ENCODE measurements around the gene MRNIP.

The MRNIP gene

DNA sequence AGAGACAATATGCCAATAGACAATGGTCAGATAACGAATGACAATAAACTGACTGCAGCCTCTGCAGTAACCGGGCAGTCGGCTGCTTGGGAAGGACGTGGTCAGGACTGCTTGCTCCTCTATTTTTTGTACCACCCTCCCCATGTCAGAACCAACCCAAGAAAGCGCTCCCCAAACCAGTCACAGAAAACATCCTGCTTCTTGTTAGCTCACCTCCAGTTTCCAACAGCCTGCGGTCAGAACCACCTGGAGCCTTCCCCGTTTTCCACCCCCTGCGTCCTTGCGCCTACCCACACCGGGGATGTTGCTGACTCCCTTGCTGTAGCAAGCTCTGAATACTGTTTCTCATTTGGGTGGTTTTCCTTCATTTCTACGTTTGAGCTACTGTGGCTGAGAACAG lies 1.7 kb upstream of the MRNIP start:
- H3K4me3 ChIP-seq (replicated peaks; ENCODE audit: low read depth, low read length): no peak overlapping the region
- TF ChIP-seq, protein P1, sequence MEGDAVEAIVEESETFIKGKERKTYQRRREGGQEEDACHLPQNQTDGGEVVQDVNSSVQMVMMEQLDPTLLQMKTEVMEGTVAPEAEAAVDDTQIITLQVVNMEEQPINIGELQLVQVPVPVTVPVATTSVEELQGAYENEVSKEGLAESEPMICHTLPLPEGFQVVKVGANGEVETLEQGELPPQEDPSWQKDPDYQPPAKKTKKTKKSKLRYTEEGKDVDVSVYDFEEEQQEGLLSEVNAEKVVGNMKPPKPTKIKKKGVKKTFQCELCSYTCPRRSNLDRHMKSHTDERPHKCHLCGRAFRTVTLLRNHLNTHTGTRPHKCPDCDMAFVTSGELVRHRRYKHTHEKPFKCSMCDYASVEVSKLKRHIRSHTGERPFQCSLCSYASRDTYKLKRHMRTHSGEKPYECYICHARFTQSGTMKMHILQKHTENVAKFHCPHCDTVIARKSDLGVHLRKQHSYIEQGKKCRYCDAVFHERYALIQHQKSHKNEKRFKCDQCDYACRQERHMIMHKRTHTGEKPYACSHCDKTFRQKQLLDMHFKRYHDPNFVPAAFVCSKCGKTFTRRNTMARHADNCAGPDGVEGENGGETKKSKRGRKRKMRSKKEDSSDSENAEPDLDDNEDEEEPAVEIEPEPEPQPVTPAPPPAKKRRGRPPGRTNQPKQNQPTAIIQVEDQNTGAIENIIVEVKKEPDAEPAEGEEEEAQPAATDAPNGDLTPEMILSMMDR (IDR thresholded peaks at IDR 0.05; ENCODE audit: low read length, missing control alignments): no peak
- DNase-seq (ENCODE audit: low read depth): no peak

DNA sequence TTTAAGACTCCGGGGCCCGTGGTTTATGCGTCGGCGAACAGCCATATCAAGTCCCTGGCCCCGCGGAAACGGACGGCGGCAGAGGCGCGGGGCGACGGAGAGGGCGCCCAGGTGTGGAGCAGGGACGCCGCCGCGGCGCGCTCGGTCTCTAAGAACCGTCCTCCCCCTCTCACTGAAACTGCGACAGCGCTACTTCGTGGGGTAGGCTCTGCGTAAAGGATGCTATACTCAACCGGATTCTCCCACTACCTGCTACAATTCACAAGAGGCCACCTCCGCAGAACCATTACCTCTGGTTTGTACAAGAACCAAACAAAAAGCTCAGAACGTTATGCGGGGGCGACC lies 404 bp downstream of the MRNIP start:
- TF ChIP-seq, protein P1 (IDR thresholded peaks at IDR 0.05; ENCODE audit: low read length, missing control alignments): no peak
- DNase-seq (ENCODE audit: low read depth): peak; percentile 14
- H3K4me3 ChIP-seq (replicated peaks; ENCODE audit: low read depth, low read length): peak overlapping the region; percentile 92

DNA sequence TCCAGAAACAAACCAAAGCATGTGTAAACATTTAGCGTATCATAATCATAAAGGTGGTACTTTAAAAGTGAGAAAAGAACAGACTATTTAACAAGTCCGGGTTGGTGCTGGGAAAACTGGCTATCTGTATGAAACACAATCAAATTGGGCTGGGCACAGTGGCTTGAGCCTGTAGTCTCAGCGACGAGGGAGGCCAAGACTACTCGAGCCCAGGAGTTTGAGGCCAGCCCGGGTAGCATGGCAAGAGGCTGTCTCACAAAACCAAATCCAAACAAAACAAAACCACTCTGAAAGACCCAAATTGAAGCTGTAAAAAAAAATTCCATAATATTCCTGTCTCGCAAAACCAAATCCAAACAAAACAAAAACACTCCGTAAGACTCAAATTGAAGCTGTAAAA lies 4.3 kb downstream of the MRNIP start:
- no peak overlapping the region for H3K4me3 ChIP-seq (replicated peaks; ENCODE audit: low read depth, low read length)
- TF ChIP-seq, protein P1 (IDR thresholded peaks at IDR 0.05; ENCODE audit: low read length, missing control alignments): no peak
- DNase-seq (ENCODE audit: low read depth): no peak

DNA sequence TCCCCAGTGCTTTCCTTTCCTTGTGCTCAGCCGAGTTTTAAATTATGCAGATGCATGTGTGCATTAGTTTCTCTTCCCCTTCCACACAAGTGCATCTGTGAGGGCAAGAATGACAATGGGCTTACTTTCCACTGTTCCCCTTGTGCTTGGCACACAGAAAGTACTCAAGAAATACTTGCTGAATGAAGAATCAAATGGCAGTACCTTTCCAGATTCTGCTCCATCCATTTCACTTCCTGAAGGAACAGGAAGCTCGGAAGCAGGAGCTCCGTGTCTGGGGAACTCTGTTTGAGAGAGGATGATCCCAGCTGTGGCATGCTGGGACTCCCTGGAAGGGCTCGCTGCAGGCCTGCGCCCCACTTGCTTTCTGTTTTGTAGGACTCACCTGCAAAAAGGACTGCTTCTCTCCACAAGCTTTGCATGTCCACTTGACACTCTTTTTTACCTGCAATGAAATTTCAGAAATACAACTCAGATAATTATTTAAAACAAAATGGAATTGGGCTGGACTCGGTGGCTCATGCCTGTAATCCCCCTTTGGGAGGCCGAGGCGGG lies 5.5 kb downstream of the MRNIP start:
- DNase-seq (ENCODE audit: low read depth): no peak
- no peak overlapping the region for H3K4me3 ChIP-seq (replicated peaks; ENCODE audit: low read depth, low read length)
- TF ChIP-seq, protein P1 (IDR thresholded peaks at IDR 0.05; ENCODE audit: low read length, missing control alignments): no peak

DNA sequence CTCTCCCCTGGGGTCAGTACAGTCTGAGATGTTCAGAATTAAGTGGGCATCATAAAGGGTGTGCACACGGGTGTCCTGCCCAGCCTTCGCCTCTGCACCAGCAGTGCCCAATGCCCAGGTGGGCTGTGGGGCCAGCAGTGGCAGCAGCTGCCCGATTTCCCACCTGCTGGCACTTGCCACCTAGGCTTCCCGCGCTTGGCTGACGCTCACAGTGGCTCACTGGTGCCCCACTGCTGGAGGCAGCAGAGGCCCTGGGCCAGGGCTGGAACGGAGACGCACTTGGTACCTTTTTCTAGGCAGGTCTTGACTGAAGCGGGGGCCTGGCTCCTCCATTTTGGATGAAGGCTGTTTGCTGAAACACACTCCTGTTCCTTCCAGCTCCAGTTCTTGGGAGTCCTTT lies 17.0 kb downstream of the MRNIP start:
- no peak for DNase-seq (ENCODE audit: low read depth)
- H3K4me3 ChIP-seq (replicated peaks; ENCODE audit: low read depth, low read length): no peak overlapping the region
- TF ChIP-seq, protein P1 (IDR thresholded peaks at IDR 0.05; ENCODE audit: low read length, missing control alignments): no peak

DNA sequence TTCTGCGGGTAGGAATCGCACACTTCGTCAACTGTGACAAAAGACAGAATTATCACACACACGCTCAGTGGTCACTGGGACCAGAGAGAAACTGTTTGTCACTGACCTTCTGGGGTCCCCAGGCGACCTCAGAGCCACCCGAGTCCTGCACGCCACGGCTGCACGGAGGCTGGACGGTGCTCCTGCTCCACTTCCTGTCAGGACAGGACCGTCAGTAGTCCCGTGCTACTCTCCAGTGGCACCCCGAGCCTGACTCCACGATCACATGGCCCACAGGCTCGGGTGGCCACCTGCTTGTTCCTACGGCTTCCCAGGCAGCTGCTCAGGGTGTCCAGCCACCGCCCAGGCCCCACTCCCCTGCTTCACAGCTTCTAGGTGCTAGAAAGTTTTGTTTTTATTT lies 17.9 kb downstream of the MRNIP start:
- no peak overlapping the region for H3K4me3 ChIP-seq (replicated peaks; ENCODE audit: low read depth, low read length)
- TF ChIP-seq, protein P1 (IDR thresholded peaks at IDR 0.05; ENCODE audit: low read length, missing control alignments): no peak
- no peak for DNase-seq (ENCODE audit: low read depth)

DNA sequence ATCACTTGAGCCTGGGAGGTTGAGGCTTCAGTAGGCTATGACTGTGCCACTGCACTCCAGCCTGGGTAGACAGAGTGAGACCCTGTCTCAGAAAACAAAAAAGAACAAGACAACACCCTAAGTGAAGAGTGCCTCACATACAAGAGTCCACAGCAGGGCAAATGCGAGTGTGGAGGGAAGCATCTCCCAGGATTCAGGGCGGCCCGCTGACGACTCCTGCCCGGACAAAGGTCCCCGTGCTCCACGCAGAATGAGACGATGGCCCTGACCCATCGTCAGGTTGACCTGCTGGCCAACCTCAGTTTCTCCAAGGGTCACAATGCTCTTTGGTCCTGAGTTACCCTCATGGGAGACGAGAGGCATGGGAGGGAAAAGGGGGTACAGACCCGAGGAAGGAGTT lies 18.3 kb downstream of the MRNIP start:
- no peak overlapping the region for H3K4me3 ChIP-seq (replicated peaks; ENCODE audit: low read depth, low read length)
- no peak for DNase-seq (ENCODE audit: low read depth)
- TF ChIP-seq, protein P1 (IDR thresholded peaks at IDR 0.05; ENCODE audit: low read length, missing control alignments): no peak
